ENCODE data around the gene FOXP1. TPM values are rescaled to one million over a fixed set of nuclear protein-coding genes. Genes with fewer than 3 reads are reported as not detected.

The FOXP1 gene
- total and polyA plus RNA-seq, 2 donors (not counting 1 experiment from before 2014, with no cell fraction given), result 70.3 to 101 TPM

GRCh38 chr3:71577011-71577410 lies 6.5 kb downstream of the FOXP1 start:
- Histone ChIP-seq H3K79me2 (ENCODE audit: control insufficient read depth, insufficient read depth, low read length) (no peaks in the 10 kb centered on the region), H3K4me3 (replicated peaks in 1 of 4; ENCODE audit: control extremely low read depth in 1 of 4, insufficient read depth in 1 of 4, low read depth in 3 of 4, low read length in 4 of 4) (no peak overlapping the region), H3K9me3 (ENCODE audit: control insufficient read depth, insufficient read depth, low read depth, low read length) (no peaks in the 10 kb centered on the region), H3K4me2 (ENCODE audit: extremely low read depth, insufficient read depth, low read length) (no peak overlapping the region), H3K27me3 (ENCODE audit: control insufficient read depth, insufficient read depth, low read length) (no peaks in the 10 kb centered on the region), H3K27ac (ENCODE audit: insufficient read depth, low read length) (no peak overlapping the region), H2AFZ (ENCODE audit: low read length) (no peak overlapping the region), H3K36me3 (ENCODE audit: control insufficient read depth, insufficient read depth, low read length) (no peaks in the 10 kb centered on the region), H4K20me1 (ENCODE audit: control insufficient read depth, extremely low read depth, insufficient read depth, low read length) (no peaks in the 10 kb centered on the region), H3K9ac (ENCODE audit: insufficient read depth, low read length) (no peak overlapping the region), H3K4me1 (ENCODE audit: control insufficient read depth, extremely low read depth, insufficient read depth, low read length) (no peaks in the 10 kb centered on the region)
- DNase-seq (ENCODE audit: low read depth in 2 of 2), result no peak
- TF ChIP-seq, protein P1, sequence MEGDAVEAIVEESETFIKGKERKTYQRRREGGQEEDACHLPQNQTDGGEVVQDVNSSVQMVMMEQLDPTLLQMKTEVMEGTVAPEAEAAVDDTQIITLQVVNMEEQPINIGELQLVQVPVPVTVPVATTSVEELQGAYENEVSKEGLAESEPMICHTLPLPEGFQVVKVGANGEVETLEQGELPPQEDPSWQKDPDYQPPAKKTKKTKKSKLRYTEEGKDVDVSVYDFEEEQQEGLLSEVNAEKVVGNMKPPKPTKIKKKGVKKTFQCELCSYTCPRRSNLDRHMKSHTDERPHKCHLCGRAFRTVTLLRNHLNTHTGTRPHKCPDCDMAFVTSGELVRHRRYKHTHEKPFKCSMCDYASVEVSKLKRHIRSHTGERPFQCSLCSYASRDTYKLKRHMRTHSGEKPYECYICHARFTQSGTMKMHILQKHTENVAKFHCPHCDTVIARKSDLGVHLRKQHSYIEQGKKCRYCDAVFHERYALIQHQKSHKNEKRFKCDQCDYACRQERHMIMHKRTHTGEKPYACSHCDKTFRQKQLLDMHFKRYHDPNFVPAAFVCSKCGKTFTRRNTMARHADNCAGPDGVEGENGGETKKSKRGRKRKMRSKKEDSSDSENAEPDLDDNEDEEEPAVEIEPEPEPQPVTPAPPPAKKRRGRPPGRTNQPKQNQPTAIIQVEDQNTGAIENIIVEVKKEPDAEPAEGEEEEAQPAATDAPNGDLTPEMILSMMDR (conservative IDR thresholded peaks at IDR 0.05 in 1 of 2, IDR thresholded peaks at IDR 0.05 in 1 of 2; ENCODE audit: low read depth in 1 of 2, low read length in 2 of 2), result no peak
- no peak for TF ChIP-seq EZH2 (IDR thresholded peaks at IDR 0.05; ENCODE audit: low read length, missing control alignments)

DNA sequence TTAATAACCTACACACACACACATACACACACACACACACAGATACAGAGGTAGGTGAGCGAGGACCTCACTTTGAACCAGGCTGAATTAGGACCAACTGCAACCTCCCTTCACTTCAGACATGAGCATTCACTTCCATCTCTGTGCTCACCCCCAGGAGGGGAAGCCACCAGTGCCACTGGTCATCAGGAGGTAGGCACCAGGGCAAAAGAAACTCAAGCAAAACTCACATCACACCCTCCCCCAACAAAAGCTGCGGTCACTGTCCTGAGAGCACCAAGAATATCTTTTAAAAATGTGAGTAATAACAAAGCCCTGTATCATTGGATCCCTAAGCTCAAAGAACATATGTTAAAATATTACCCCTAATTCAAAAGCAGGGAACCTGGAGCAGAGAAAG lies 8.1 kb downstream of the FOXP1 start:
- TF ChIP-seq EZH2 (IDR thresholded peaks at IDR 0.05; ENCODE audit: low read length, missing control alignments), result no peak
- TF ChIP-seq, protein P1 (conservative IDR thresholded peaks at IDR 0.05 in 1 of 2, IDR thresholded peaks at IDR 0.05 in 1 of 2; ENCODE audit: low read depth in 1 of 2, low read length in 2 of 2), result no peak
- Histone ChIP-seq H3K4me1 (ENCODE audit: control insufficient read depth, extremely low read depth, insufficient read depth, low read length) (no peaks in the 10 kb centered on the region), H3K79me2 (ENCODE audit: control insufficient read depth, insufficient read depth, low read length) (no peaks in the 10 kb centered on the region), H3K27me3 (ENCODE audit: control insufficient read depth, insufficient read depth, low read length) (no peaks in the 10 kb centered on the region), H2AFZ (ENCODE audit: low read length) (no peak overlapping the region), H3K9ac (ENCODE audit: insufficient read depth, low read length) (no peak overlapping the region), H3K4me3 (replicated peaks in 1 of 4; ENCODE audit: control extremely low read depth in 1 of 4, insufficient read depth in 1 of 4, low read depth in 3 of 4, low read length in 4 of 4) (no peak overlapping the region), H3K27ac (ENCODE audit: insufficient read depth, low read length) (no peak overlapping the region), H3K4me2 (ENCODE audit: extremely low read depth, insufficient read depth, low read length) (no peak overlapping the region), H3K9me3 (ENCODE audit: control insufficient read depth, insufficient read depth, low read depth, low read length) (no peaks in the 10 kb centered on the region), H3K36me3 (ENCODE audit: control insufficient read depth, insufficient read depth, low read length) (no peaks in the 10 kb centered on the region), H4K20me1 (ENCODE audit: control insufficient read depth, extremely low read depth, insufficient read depth, low read length) (no peaks in the 10 kb centered on the region)
- DNase-seq (ENCODE audit: low read depth in 2 of 2), result no peak

DNA sequence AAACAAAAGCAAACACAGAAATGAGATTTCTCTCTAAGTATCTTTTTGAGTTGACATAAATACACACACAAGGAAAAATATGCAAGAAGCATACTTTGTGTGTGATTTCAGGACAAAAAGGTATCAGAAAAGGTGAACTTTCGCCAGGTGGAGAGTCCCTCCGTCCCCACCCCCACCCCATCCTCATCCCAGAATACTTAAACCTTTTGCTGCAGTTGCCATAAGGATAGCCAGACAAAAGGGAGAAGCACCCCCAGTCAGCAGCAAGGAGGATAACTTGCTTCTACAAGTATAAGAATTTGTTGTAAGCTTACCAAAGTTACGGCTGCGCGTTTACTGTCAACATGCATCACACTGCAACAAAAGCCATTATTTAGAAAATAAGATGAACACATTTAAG lies 10.3 kb downstream of the FOXP1 start:
- no peak overlapping the region for H2AFZ ChIP-seq (ENCODE audit: low read length)
- no peak overlapping the region for H3K4me3 ChIP-seq (replicated peaks in 1 of 4; ENCODE audit: control extremely low read depth in 1 of 4, insufficient read depth in 1 of 4, low read depth in 3 of 4, low read length in 4 of 4)
- TF ChIP-seq, protein P1 (conservative IDR thresholded peaks at IDR 0.05 in 1 of 2, IDR thresholded peaks at IDR 0.05 in 1 of 2; ENCODE audit: low read depth in 1 of 2, low read length in 2 of 2), result no peak
- TF ChIP-seq EZH2 (IDR thresholded peaks at IDR 0.05; ENCODE audit: low read length, missing control alignments), result no peak
- H3K27ac ChIP-seq (ENCODE audit: insufficient read depth, low read length), result no peak overlapping the region
- no peaks in the 10 kb centered on the region for H4K20me1 ChIP-seq (ENCODE audit: control insufficient read depth, extremely low read depth, insufficient read depth, low read length)
- no peaks in the 10 kb centered on the region for H3K27me3 ChIP-seq (ENCODE audit: control insufficient read depth, insufficient read depth, low read length)
- H3K9ac ChIP-seq (ENCODE audit: insufficient read depth, low read length), result no peak overlapping the region
- no peaks in the 10 kb centered on the region for H3K9me3 ChIP-seq (ENCODE audit: control insufficient read depth, insufficient read depth, low read depth, low read length)
- no peak overlapping the region for H3K4me2 ChIP-seq (ENCODE audit: extremely low read depth, insufficient read depth, low read length)
- no peaks in the 10 kb centered on the region for H3K36me3 ChIP-seq (ENCODE audit: control insufficient read depth, insufficient read depth, low read length)
- no peaks in the 10 kb centered on the region for H3K79me2 ChIP-seq (ENCODE audit: control insufficient read depth, insufficient read depth, low read length)
- no peak for DNase-seq (ENCODE audit: low read depth in 2 of 2)
- H3K4me1 ChIP-seq (ENCODE audit: control insufficient read depth, extremely low read depth, insufficient read depth, low read length), result no peaks in the 10 kb centered on the region

All from fibroblast of lung (primary cell).